Measurements from ENCODE around the gene LYPD5.

The LYPD5 gene

DNA sequence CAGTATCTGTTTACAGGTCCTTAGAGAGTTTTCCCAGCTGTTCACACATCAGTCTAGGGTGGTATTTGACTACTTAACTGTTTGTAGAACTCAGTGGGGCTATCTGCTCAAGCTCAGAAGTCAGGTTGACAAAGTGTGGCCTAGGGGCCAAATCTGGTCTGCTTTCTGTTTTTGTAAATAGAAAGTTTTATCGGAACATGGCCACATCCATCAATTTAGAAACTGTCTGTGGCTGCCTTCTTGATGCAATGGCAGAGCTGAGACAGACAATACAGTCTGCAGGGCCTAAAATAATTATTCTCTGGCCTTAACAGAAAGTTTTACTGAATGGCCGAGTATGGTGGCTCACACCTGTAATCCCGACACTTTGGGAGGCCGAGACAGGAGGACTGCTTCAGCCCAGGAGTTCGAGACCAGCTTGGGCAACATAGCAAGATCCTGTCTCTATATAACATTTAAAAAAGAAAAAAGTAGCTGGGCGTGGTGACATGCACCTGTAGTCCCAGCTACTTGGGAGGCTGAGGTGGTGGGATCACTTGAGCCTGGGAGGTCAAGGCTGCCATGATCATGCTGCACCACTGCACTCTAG is 49.9 kb downstream of the LYPD5 start:
- no peak for DNase-seq (ENCODE audit: low spot score)

DNA sequence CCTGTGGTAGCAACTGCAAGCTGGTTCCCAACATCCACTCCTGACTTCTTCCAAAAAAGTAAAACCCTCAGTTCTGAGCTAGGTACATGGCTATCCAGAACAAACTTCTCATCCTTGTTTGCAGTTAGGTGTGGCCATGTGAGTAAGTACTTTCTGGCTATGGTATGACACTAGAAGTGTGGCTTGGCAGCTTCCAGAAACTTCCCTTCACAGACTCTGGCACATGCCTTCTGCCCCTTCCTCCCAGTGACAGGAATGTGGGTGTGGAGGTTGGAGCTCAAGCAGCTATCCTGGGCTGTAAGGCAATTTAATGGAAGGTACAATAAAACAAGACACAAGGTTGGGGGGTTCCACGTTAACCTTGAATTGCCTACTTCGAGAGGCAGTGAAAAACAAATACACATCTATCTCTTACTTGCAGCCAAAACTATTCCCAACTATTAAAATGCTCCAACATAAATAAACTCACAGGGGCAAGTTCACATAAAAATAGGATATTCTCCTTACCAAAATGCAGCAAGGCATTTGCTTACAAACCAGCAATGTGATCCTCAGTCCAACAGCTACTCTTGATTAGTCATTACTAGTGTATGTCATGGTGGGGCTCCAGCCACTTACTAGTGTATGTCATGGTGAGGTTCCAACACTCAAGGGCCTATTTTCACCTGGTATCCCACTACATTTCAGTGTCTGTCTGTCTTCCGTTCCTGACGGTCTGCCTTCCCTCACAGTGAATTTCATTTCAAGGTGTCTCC is 50.6 kb downstream of the LYPD5 start:
- DNase-seq (ENCODE audit: low spot score): peak; percentile 57

DNA sequence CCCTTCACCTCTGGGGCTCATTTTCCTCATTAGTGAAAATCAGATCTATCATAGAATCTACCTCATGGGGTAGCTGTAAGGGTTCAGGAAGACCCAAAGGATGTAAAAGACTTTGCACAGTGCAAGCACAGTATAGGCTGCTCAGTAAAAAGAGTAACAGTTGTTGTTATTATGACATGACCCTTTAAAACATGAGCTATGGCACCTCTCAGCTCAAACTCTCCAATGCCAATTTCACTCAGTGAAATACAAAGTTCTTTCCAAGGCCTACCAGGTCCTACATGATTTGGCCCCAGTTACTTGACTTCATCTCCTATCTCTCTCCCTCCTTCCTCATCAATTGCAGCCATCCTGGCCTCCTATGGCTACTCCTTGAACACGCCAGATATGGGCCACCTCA is 52.3 kb downstream of the LYPD5 start:
- no peak for DNase-seq (ENCODE audit: low spot score)

DNA sequence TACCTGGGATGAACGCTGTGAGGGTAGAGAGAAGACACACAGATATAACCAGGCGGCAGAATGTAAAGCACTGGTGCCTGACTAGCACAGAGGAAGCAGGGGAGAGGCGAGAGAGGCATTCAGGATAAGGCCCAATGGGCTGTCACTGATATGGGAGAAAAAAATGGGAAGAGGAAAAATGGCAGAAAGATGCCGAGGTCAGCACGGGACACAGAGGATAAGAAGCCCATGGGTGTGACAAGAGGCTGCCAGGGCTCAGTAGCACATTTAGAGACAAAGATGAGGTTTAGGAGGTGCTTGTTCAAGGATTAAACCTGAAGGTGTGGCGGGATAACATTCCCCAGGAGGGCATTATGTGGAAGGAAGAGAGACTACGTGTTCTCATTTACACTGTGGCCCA is 53.1 kb downstream of the LYPD5 start:
- DNase-seq (ENCODE audit: low spot score): no peak

DNA sequence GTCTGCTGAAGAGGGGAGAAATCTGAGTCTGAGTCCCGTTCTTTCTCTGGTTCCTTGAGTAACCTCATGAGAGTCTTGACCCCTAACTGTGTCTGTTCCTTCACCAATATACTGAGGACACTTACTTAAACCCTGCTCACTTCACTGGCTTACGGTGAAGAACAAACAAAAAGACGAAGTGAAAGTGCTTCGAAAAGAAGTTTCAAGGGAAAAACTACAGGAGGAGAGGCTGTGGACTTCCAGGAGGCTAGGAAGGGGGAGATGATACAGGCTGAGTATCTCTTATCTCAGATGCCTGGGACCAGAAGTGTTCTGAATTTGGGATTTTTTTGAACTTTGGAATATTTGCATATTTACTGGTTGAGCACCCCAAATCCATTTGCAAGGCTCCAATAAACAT is 53.6 kb downstream of the LYPD5 start:
- no peak for DNase-seq (ENCODE audit: low spot score)

DNA sequence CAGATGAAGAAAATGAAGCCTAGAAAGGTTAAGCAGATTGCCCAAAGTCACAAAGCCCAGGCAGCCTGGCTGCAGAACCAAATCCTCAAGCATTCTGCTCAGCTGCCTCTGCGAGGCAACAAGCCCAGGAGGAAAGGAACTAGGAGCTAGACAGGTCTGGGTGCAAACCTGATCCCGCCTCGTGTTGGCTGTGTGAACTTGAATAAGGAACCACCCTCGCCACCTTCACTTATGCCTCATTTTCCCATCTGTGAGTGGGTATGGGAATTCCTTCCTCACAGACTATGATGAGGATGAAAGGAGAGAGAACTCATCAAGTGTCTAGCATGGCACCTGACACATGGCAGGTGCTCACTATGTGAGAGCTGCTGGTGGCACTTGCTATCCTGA is 54.0 kb downstream of the LYPD5 start:
- no peak for DNase-seq (ENCODE audit: low spot score)

DNA sequence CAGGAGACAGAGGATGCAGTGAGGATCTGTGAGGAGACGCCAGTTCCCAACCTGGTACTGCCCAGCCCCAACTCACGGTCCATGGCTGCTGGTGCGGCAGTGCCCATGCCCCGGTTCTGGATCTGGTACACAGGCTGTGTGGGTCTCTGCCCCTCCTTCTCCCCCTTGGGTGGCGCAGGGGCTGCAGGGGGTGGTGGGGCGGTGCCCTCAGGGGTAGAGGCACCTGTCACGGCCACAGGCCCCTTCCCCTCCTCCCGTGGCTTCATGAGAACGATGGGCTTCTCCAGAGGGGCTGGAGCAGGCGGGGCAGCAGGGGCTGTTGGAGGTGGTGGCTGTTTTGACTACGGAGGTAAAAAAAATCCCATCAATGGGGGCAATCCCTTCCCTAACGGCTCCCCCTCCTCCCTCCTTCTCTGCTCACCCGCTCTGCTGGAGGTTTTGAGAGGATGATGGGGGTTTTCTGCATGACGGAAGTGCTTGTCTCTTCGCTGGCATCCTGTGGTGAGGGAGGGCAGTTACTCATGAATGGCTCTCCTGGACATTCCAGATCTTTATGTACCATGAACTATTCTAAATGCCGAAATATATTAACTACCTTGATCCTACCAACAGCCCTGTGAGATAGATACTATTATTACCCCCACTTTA is 54.6 kb downstream of the LYPD5 start:
- DNase-seq (ENCODE audit: low spot score): no peak
